ENCODE measurements around the gene FCMR.

GRCh38 chr1:206961668-206962067, 39.9 kb upstream of the FCMR start:
- TF ChIP-seq CTCF (IDR thresholded peaks at IDR 0.05; ENCODE audit: low read length) (no peak), EZH2 (IDR thresholded peaks at IDR 0.05; ENCODE audit: borderline replicate concordance, low read length) (no peak)

Data from OCI-LY1 (cell line).